Stimulated activated CD4-positive, alpha-beta T cell treated with anti-CD3 and anti-CD28 coated beads, Interleukin-2, amount 100 ng/mL, for 24 hours (primary cell): ENCODE measurements around the gene ATXN10.

Source experiments
- DNase-seq, 2 donors: peaks; one replicate each; pipeline ENCODE4 v3.0.0-alpha.2; 2020

The ATXN10 gene

DNA sequence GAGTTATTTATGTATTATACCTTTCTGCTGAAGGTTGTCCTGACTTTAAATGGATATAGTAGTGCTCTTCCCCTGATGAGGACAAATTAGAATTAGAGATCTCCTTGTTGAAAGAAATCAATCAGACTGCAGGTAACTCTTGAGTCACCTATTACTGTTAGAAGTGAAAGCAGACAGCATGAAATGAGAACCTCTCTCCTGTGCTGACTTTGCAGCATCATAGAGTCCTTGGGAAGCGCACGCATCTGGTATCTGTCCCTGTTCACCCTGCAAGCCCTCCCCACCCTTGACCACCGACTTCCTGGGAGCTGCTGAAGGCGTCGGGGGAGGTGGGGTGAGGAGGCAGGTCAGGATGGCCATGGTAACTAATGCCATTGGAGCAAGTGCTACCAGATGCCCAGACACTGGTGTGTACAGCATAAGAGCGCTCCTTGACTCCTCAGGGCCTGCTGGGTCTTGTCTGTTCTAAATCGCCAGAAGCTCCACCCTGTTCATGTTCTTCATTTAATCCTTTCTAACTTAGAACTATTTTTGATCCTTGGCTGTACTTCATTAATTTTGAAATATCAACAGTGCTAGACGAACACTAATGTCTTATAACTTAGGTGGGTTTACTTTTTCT is 161.4 kb downstream of the ATXN10 start:
- no peak for DNase-seq

DNA sequence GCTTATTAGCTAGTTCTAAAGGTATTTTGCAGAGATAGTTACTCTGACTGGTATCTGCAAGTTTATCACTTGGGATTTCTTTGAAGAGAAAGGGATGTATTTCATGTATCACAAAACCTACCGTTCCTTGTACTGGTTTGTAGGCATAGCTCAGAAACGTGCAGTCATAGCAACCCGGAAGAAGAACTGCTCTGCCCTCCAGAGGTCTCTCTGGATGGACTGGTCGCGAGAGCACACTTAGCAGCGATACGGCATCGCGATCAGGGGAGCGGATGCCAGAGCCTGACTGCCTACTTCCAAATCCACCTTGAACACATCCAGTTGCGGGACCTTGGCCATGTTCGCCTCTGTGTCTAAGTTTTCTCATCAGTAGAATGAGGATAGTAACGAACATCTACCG is 162.0 kb downstream of the ATXN10 start:
- no peak for DNase-seq

DNA sequence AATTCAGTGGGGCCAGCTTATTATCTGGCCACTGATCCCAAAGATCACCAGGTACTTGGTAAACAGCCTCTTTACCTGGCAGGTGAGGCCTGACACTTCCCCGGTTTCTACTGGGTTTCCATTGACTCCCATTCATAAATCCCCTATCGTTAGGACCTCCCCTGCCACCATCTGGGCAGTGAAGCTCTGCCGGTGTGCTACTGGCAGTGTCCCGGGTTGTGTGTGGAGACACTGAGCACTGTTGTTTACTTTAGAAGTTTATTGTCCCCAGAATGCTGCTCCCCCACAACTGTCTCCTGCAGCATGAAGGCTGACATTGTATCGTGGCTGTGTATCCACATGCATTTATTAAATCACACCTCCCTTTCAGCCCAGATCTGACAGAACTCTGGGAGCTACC is 162.6 kb downstream of the ATXN10 start:
- no peak for DNase-seq

DNA sequence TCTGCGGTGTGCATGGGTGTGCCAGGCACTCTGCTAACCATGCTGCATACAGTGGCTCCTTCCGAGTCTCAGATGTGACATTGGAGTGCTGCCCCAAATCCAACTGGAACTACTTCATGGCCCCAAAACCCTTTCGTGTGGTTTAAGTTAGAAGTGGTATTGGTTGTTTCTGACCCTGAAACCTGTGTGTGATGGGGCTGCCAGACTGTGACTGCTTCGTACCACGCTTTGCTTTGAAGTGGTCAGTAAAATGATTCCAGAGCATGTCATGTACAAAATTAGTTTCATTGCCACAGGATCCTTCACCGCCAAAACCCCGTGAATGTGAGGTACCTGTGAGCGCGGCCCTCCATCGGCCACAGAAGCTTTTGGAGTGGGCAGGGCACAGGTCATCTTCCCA is 163.2 kb downstream of the ATXN10 start:
- DNase-seq = no peak

DNA sequence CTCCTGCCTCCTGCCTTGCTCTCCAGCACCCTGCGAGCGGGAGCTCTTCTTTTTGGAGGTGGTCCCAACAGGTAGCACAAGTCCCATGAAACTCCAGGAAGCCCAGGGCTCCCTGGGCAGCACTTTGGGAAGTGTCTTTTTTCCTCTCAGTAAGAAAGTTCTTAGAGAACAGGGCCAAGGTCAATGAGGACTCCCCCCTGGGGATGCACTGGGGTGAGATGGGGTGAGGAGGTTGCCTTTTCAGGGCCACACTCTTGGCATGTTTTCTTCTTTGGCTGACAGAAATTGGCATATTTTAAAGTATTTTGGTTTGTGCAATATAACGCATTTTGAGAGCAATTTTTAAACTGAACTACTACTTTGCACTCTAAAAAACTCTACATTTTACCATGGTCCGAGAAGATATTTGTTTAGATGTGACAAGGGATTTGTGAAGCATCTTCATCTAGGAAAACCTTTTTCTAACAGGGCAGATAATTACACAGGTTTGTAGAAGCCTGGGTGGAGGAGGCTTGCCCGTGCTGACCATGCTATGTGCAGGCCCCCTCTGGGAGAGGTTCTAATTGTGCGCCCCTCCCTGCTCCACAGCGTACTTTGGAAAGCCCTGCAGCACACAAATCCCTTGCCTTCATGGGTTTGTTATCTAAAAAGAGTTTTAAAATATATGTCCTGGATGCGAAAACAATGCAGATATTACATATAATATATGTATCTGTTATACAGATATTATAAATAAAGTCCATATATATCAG is 165.0 kb downstream of the ATXN10 start:
- no peak for DNase-seq

DNA sequence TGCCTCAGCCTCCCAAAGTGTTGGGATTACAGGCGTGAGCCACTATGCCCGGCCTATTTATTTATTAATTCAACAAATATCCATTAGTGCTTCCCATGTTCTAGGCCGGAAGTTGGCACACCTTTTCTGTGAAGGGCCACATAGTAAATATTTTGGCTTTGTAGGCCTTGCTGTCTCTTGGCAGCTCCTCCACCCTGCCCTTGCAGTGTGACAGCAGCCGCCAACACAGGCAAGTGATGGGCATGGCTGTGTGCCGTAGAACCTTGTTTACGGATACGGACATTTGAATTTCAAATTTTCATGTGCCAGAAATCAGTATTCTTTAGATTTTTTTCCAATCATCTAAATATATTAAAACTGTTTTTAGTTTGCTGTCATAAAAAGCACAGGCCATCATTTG is 165.9 kb downstream of the ATXN10 start:
- no peak for DNase-seq

DNA sequence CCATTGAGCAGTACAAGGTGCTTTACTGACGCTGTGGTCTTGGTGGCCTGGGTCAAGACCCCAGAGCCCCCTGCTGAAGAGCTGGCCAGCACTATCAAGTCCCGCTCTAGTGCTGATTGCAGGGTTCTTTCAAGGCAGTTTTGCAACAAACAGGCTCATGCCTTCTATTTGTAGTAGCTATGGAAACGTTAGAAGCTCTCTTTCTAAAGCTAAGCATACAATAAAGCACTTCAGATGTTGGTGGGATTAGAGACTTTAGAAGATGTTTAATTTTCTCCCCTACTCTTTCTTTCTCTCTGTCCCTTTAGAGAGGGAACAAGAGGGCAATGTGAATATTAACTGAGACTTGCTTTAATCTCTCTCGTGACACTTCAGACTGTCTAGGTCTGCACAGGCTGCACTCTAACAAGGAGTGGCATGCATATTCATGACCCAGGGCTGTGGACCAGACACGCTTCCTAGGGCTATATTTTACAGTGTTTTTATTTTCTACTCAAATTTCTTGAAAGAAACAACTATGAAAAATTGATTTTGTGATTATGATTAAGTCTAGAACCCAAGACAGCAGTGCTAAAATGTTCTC is 166.8 kb downstream of the ATXN10 start:
- no peak for DNase-seq

DNA sequence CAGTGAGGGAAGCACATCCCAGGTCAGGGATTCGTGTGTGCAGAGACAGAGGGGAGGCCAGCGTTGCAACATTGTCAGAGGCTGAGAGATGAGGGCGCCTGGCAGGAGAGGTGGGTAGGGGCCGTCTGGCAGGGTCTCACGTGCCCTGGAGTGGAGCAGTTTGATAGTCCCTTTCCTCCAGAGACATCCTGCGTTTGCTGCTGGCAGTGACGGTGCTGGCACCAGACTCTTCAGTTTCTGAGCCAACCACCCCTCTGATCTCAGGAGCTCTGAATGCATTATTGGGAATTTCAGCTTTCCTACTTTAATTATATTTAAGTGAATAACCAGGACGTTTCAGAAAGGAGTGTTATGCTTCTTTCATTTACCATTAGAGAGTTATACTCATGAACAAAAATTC is 168.8 kb downstream of the ATXN10 start:
- no peak for DNase-seq

DNA sequence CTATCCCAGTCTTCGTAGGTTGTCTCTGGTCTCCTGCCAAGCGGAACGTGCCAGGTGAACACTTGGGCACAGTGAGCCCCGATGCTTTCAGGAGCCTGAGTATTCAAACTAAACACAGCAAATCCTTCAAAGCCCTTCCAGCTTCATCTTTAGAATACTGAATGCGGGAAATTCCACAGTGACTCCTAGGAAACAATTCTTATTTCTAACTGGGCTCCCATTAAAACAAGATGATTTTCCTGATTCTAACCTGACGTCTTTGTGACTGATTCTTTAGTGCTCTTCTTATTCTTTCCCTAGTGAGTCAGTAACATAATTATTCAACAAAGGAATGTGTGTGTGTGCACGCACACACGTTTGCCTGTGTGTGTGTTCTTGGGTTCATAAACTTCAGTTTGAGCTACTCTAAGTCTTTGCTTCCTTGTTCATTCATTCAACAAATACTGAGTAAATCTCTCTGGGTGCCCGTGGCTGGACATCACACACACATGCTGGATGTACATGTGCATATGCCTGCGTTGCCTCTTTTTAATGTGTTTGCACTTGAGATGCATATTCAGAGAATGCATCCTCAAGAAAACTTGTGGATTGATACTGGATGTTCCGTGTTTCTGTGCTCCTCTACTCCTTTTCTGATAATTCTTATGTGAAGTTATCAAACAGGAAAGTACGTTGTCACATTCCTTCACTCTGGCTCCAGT is 170.8 kb downstream of the ATXN10 start:
- no peak for DNase-seq

DNA sequence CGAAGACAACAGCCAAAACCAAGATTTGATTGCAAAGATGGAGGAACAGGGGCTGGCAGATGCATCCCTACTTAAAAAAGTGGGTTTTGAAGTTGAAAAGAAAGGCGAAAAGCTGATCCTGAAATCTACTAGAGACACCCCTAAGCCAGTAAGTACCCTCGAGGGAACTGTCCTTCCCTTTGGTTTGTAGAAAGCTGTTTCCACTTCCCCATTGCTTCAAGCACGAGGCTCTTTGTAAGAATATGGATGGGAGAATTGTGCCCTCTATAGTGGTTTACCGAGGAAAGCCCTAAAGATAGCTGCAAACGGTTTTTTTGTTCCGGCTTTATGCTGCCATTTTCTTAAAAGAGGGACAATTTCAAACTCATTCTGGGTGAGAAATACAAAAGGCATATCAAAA is 171.4 kb downstream of the ATXN10 start:
- no peak for DNase-seq

DNA sequence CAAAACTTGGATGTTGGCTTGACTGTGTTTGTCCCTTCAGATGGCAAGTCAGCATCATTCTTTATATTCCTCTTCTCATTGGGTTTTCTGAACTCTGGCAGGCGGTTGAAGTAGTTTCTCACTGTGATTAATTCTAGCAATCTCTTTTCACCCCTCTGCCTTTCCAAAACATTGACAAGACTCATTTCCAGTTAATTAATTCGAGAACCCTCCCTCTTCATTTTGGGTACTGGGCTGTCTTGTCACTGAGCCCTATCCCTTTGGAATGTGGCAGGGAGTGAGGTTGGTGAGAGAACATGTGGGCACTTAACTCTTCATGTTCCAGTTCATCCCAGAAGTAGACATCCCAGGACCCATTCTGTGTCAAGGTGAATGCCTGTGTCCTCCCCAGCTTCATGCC is 172.4 kb downstream of the ATXN10 start:
- DNase-seq = no peak

DNA sequence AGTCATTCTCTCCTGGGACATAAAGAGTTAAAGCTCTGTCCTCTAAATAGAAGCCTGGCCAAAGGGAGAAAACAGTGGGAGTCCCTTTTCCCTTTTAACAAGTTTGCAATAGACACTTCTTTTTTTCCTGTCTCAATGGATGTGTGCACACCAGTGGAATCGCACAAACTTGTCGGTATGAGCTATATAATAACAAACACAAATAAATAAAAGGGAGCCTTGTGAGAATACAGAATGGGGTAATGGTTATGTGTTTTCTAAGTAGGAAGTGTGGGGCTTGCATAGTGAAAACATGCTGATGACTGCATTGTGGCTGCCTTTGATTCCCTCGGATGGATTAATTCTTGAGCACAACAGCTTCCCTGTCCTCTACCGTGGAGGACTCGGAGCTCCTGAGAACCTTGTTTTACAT is 173.4 kb downstream of the ATXN10 start:
- no peak for DNase-seq

DNA sequence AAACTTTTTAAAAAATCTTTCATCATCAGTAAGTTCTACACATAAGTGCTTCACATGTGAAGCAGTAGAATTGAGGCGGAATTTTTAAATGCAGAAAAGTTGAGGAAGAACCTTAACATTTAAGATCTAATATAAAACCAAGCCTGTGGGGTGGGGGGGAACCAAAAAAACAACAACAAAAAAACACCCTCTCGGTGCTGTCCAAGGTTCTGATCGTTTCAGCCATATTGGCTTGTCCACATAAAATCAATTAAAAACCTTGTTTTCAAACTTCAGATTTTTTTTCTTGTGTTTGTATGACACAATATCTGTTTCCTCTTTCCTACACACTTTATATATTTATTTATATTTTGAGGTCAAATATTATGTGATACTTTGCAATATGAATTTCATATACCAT is 175.3 kb downstream of the ATXN10 start:
- DNase-seq = no peak

DNA sequence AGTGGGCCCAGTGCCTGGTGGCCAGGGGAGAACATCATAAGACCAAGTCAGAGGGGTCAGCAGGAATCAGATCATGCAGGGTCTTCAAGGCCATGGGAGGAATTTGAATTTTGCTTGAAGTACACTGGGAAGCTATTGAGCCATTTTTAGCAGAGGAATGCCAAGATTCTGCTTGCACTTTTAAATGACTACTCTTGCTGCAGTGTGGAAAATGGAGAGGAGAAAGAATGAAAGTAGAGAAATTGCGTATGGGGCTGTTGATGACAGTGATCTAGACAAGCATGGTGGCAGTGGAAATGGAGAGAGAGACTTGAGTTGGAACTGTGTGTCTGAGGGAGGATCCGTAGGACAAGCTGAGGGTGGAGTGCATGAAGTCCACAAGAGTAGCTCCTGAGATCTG is 177.3 kb downstream of the ATXN10 start:
- no peak for DNase-seq

DNA sequence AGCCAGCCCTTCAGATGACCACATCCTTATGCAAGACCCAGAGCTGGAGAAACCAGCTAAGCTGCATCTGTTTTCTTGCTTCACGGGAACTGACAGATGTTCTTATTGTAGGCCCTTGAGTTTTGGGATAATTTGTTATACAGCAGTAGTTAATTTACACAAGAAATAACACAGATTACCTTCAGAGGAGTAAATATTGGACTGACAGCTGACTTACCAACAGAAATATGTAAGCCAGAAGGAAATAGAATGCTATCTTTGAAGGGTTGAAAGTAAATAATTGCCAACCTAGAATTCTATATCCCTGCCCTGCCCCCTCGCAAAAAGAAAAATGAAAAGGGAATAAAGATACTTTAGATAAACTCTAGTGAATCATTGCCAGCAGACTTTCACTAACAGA is 181.2 kb downstream of the ATXN10 start:
- no peak for DNase-seq

DNA sequence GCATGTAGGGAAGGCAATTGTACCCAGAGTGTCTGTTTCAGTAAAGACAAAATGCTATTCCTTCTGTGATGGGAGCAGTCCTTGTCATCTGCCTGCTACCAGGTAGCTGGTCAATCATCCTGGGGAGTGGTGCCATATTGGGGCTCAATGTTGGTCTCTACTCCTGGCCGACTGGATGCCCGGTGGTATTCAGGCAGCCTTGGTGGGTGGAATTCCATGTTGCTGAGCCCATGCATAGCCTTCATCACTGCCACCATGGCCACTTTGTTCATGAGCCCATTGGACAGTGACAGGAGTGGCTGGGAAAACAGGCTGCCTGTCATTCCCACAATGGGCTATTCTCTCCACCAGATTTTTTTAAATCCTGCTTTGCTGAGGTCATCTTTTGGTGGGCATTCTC is 184.3 kb downstream of the ATXN10 start:
- no peak for DNase-seq

DNA sequence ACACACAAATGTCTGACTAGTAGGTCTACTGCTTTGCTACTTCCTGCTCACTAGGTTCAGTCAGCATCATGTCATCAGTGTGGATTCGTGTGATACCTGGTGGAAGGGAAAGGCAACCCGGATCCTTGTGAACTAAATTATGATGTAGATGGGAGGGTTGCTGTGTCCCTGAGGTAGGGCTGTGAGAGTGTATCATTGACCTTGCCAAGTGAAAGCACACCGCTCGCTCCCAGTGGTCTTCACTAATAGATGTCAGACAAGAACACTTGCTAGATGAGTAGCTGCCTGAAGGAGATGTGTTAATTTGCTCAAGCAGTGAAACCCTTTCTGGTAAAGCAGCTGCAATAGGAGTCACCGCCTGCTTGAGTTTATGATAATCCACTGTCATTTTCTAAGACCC is 185.9 kb downstream of the ATXN10 start:
- DNase-seq = no peak

DNA sequence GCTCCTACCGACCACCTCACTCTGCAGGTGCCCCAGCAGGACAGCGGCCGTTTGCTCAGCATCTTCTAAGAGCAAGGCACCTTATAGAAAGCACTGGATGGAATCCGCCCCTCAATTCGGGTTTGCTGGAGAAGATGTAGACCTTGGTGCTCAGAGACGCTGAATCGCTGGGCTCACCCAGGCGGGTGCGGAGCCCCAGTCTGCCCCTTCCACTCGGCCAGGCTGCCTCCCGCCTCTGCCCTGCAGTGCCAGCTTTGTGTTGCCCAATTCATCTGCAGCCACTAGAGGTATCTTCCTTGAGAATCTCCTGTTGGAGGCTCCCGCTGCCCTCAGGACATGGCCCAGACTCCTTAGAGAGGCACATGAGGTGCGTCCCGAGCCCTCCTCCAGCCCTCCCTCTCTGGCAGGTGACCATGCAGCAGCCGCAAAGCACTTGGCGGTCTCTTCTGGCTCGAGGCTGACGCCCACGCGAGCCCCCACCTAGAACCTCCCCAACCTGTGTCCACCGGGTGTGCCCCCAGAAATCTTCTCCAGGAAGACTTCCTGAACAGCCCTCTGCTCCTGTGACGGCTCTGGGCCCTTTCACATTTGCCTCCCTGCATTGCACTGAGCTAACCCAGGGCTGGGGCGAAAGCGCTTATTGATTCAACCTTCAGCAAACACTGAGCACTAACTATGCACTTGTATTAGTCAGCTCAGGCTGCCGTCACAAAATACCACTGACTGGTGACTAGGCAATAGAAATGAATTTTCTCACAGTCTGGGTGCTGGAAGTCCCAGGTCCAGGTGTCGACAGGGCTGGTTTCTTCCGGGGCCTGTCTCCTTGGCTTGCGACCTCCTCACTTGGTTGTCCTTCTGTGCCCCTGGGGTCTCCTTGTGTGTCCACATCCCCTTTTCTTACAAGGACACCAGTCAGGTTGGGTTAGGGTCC is 187.9 kb downstream of the ATXN10 start:
- no peak for DNase-seq

DNA sequence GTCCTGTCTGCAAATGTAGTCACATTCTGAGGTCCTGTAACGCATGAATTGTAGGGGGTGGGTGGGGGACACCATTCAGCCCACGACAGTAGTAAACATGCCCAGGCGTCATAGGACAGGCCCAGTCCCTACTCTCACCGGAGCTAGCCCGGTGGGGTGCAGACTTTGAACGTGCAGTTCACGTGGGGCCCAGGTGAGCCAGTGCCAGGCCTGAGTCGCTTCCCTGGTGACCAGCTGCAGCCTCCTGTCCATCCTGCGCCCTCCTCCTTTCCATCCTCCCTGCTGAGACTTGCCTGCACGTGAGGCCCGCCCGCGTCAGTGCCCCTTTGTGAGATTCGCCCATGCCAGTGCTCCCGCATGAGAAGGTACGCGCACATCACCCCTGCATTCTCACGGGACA is 188.6 kb downstream of the ATXN10 start:
- DNase-seq = no peak

DNA sequence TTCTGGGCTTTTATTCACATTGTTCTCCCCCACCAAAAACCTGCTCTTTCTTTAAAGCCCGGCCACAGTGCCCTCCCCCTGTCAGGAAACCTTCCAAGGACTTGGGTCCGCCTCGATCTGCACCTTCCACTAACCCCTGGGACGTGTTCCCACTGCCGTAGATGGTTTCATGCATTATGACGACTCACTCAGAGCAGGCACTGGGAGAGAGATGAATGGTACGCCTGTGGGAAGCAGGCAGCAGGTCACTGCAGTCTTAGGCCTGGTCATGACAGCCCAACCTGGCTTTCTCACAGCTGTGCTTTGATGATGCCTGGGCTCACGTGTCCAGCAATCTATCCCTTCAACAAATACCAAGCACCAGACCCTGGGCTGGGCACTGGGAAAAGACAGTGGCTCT is 189.6 kb downstream of the ATXN10 start:
- no peak for DNase-seq

DNA sequence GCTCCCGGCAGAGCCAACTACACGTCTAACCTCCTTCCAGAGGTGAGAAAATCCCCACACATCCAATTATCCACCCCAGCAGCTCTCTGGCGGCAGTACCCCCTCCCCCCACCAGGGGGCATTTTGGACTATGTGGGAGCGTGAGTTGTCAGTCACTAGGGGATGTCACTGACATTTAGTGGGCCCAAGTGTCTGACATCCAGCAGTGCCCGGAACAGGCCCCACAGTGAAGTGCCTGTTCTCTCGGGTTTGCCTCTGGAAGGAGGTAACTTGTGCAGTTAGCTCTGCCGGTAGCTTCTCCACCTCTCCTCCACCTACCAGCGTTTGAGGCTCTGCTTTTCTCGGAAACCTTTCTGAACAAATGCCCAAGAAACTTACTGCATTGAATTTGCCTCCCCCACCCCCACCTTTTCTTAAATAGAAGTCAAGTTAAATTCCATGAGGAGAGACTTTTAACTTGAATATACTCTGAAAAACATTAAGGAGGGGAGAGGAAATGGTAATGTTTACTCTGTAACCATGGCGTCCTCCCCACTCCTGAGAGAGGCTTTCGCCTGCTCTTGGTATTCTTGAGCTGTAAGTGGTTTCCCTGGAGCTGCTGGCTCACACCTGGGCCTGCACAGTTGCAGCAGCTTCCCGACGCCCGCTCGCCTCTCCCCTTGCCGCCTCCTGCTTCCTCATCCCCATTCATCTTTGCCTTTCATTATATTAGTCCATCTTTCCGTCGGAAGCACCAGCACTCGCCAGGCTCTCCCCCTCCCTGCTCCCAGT is 192.5 kb downstream of the ATXN10 start:
- DNase-seq = peak; percentile 85 to 88

DNA sequence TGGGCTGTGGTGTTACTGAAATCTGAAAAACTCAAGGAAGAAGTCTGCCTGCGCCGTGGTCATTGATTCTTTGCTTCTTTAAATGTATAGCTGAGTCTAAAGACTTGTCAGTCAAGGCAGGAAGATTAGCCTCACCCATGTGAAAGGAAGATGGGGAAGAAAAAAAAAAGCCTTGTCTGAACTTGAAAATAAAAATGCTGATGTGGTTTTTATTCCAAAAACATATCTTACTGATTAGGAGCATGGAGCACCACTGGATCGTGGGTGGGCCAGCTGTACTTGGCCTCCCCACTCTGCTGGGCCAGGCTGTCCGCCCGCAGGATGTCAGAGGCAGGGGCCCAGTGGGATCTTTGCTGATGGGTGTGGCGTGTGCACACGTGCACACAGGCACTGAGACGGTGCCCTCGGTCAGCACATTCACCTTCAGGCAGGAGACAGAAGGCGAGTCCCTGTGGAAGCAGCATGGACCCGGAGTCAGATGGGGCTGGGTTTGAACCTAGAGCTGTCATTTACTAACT is 193.4 kb downstream of the ATXN10 start:
- DNase-seq = no peak
